HG02623 (cell line): ENCODE data around the gene PCSK9.

Source experiments
- ATAC-seq: cut with Tn5 transposase; IDR thresholded peaks from one replicate; pipeline ENCODE4 v1.9.1; 2021; ENCODE audit warnings: moderate library complexity; ENCODE audit not compliant: unreplicated experiment

PCSK9 gene

GRCh38 chr1:55043011-55043410 lies 3.7 kb downstream of the PCSK9 start:
- ATAC-seq = no peak

DNA sequence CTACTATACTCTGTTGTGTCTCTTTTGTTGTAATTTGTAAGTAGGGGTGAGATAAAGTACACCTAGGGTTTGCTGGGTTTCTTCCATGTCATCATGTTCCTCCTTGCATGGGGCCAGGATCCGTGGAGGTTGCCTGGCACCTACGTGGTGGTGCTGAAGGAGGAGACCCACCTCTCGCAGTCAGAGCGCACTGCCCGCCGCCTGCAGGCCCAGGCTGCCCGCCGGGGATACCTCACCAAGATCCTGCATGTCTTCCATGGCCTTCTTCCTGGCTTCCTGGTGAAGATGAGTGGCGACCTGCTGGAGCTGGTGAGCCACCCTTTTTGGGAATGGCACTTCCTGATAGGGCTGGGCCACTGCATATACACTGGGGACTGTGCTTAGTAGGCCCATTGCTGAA lies 4.4 kb downstream of the PCSK9 start:
- no peak for ATAC-seq

DNA sequence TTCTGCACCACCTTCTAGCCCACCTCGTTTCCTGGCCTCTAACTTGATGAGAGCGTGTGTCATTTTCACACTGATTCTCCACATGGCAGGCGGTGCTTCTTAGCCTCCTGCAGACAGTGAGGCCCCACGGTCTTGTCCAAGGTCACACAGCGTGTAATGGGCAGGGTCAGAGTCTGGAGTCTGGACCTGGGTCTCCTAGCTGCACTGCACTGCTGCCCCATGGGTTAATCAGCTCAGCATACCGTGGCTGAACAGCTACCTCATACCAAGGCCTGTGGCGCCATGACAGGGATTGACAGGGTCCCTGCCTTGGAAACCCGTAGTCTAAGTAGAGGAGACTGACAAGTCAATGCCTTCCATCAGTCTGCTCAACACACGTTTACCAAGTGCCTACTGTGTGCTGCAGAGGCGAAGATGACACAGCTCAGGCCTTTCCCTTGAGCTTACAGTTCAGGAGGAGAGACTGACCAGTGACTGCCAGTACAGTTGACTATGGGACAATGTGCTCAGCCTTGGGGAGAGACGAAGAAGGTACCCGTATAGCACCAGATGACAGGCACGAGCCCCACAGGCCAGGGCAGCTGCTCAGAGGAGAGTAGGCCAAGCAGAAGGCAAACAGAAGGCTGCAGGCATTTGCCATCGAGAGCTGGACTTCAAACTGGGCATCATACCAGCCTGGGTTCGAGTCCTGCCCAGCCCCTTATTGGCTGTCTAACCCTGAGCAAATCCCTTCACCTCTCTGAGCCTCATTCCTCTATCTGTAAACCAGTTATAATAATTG lies 5.5 kb downstream of the PCSK9 start:
- no peak for ATAC-seq

- ATAC-seq = no peak
Measured at GRCh38 chr1:55045430-55045829, 6.1 kb downstream of the PCSK9 start.

DNA sequence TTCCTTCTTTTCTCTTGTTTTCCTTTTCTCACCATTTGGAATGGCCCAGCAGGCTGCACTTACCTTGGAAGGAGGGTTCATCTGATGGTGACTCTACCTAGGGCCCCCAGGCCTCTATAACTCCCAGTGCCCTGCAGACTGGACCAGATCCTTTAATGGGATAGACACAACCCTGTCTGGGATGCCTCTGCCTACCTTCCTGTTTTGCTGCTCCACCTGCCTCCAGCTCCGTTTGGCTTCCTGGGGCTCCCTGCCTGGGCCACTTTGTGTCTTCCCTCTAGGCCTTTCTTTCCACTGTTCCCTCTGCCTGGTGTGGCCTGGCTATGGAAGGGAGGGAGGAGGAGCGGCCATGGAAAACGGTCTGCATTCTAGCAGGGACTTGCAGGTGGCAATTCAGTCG lies 7.5 kb downstream of the PCSK9 start:
- no peak for ATAC-seq

GRCh38 chr1:55047611-55048010 lies 8.3 kb downstream of the PCSK9 start:
- ATAC-seq = no peak

DNA sequence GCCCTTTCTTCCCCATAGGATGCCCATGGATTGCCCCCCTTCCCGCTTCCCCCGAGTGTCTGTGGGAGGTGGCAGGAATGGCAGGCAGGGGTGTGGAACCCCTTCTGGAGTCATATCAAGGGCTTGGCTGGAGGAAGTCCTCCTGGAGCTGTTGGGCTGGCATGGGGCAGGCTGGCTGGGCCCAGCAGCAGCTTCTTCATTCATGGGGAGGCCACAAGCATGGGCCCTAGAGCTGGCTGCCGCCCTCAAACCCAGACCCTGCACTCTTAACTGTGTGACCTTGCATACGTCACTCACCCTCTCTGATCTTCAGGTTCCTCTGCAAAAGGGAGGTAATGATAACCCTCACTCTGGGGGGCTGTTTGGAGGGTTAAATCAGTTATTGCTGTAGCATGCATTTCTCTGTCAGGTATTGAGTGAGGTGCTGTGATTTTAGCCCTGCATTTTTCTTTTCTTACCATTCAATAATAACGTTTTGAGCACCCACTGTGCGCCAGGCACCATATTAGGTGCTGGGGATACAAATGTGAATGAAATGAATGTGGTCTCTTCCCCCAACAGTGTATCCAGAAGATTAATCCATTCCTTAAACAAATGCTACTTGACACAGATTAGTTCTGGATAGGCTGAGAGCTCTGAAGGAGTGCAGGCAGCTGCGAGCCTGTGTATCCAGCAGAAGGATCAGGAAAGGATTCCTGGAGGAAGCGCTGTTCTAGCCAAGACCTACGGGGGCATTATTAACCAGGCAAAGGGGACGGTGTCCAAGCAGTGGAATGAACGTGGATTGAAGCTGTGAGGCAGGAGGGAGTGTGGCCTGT lies 9.3 kb downstream of the PCSK9 start:
- no peak for ATAC-seq

DNA sequence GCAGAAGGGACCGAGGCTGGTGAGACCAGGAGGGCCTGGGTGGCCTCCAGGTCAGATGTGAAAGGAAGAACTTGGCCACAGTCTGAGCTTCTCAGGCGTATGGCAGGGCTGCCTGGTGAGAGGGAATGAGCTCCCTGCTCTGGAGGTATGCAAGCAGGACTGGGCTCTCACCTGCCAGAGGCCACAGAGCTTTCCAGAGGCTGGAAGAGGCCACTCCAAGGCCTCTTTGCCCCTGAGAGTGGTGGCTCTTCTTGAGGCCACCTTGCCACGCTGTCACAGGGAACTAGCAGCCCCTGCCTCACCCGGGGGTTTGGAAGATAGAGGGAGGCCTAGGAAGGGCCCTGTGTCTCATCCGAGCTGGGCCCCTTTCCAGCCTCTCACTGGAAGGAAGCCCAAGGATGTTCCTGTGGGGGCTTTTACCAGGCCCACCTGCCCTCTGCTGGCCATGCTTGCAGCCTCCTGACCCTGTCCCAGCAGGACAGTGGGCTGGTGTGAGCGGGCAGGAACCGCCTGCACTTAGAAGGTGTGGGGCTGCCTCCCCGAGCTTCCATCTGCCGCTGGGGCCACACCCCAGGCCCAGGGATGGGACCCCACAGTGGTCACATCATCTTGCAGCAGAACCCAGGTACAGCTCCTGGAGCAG lies 10.0 kb downstream of the PCSK9 start:
- ATAC-seq = no peak

DNA sequence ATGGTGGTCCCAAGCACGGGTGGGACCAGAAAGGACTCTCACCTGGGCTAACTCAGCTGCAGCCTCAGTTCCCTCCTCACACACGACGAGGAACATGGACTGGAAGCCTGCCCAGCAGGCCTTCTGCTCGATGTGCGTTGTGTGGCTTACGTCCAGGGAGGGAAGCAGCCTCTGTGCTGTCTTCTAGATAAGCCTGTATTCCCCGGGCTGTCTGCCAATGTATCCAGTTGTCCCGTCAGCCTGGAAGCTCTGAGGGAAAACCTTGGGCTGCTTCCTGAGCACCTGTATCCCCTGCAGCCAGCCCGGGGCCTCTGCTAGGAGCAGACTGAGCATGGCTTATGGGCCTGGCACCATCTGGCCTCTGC lies 10.5 kb downstream of the PCSK9 start:
- no peak for ATAC-seq

DNA sequence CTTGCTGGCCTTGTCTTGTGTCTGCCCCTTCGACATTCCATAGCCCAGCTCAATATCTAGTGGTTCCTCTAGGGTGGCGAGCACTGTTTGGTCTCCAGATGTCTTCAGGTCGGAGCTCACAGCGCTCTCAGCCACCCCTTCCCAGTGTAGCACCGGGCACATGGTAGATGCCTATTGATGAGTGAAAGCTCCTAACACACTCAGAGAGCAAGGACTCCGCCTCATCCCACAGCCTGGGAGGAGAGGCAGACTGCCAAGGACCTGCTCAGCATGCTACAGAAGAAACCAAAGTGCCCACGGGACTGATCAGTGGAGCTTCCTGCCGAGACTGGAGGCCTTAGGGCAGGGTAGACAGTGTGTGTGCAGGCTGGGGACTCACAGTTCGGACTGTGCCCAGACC lies 10.9 kb downstream of the PCSK9 start:
- ATAC-seq = no peak

DNA sequence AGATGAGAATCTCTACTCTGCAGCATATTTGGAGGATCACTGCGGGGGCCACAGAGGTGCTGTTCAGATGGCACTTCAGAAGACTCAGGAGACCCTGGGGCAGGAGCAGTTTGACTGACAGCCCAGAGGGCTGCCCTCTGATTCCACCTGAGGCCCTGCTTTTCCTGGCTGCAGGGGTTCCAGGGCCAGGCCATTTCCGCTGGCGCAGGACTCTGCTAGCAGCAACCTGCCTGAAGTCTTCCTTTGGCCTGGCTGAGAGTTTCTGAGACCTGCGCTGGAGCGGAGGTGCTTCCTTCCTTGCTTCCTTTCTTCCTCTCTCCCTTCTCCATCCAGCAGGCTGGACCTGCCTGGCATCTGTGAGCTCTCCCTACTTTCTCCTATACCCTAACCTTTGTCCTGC lies 11.8 kb downstream of the PCSK9 start:
- ATAC-seq = no peak

DNA sequence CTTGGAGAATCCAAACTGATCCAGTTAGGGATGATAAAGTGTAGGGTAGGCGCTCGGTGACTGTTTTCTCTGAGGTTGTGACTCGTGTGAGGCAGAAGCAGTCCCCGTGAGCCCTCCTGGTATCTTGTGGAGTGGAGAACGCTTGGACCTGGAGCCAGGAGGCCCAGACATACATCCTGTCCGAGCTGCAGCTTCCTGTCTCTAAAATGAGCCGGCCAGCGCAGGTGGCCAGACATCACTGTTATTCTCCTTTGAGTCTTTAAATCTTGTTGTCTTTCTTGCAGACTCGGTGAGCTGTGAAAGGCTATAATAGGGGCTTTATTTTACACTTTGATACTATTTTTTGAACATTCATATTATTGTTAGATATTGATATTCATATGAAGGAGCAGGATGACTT lies 12.3 kb downstream of the PCSK9 start:
- ATAC-seq = no peak

- no peak for ATAC-seq
Measured at GRCh38 chr1:55052221-55053142, 13.1 kb downstream of the PCSK9 start.

- ATAC-seq = no peak
Measured at GRCh38 chr1:55053265-55053954, 14.1 kb downstream of the PCSK9 start.

DNA sequence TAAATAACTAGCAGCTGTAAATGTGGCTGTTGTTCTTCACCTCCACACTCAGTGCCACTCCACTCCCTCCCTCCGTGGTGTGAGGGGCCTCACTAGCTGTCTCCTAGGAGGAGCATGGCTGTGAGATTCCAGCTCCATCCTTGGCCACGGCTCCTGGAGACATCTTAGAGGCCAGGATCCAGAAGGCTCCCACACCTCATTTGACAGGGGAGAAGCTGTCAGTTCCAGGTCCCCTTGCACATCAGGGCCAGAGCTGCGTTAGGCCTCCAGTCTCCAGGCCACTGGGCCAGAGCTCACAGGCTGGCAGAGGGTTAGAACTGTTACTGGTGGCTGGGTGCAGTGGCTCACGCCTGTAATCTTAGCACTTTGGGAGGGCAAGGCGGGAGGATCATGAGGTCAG lies 15.0 kb downstream of the PCSK9 start:
- no peak for ATAC-seq

DNA sequence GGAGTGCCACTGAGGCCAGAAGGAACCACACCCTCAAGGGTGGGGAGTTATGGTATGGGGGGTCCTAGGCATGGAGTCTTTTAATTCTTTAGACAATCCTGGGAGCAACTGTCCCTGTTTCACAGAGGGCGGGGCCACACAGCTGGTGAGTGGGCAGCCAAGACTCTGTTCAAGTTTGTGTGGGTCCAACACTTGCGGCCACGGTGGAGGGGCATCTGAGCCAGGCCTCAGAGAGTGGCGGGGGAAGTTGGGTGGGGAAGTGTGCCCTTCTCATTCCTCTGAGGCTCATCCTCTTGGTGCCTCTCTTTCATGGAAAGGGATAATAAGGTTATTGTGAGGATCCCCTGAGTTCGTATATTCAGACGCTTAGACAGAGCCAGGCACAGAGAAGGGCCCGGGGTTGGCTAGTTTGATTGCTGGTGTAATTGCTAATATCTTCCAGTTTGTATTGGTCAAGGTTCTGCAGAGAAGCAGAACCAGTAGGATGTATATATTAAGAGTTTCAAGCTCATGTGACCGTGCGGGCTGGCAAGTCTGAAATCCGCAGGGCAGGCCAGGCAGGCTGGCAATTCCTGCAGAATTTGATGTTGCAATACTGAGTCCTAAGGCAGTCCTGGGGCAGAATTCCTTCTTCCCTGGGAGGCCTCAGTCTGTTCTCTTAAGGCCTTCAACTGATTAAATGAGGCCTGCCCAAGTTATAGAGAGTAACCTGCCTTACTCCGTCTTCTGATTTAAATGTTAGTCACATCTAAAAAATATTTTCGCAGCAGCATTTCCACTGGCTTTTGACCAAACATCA lies 15.9 kb downstream of the PCSK9 start:
- no peak for ATAC-seq

- ATAC-seq = no peak
Measured at GRCh38 chr1:55055951-55056631, 16.7 kb downstream of the PCSK9 start.

DNA sequence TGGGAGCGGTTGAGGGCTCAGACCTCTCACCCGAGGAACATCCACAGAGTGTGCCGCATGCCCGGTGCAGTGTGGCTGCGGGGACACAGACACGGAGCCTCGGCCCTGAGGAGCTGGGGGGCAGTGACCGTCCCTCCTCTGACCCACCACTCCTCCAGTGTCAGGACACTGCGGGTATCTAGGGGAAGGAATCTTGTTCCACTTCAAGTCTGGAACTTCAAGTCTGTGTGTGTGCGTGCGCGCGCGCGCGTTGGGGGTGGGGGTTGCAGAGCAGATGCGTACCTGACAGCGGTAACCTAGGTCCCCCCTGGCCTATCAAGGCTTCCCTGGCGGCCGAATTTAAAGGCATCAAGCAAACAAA lies 17.3 kb downstream of the PCSK9 start:
- ATAC-seq = no peak
